Measurements from ENCODE around the gene ZNF444.

Gene ZNF444

DNA sequence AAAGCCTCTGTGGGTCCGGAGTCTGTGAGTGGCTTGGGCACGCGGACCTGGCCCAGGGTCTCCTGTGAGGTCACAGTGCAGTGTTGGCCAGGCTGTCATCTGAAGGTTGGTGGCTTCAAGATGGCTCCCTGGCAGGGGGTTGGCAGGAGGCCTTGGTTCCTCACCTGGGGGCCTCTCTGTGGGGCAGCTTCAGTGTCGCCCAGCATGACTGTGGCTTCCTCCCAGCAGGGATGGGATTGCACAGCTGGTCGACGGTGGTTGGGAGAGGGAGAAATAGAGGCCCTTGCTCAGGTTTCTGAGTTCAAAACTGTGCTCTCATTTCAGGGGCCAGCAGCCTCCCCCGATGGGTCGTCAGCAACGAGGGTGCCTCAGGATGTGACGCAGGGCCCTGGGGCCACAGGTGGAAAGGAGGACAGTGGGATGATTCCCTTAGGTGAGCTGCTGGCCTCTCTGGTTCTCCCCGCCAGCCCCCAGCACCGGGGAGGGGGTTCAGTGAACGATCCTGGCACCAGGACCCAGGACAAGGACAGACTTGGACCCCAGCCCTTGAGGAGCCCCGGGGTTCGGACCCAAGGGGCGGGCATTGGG lies 17.2 kb downstream of the ZNF444 start:
- H3K4me1 Mint-ChIP-seq = peaks cover 8% of the 10 kb centered on the region
- H3K9me3 Mint-ChIP-seq = no peaks in the 10 kb centered on the region
- peaks cover 38% of the 10 kb centered on the region for H3K36me3 Mint-ChIP-seq (ENCODE audit: low read depth)
- no peak overlapping the region for H3K27ac Mint-ChIP-seq
- no peak overlapping the region for H3K4me3 Mint-ChIP-seq
- no peaks in the 10 kb centered on the region for H3K27me3 Mint-ChIP-seq (ENCODE audit: low read depth)
- TF ChIP-seq, protein P1, sequence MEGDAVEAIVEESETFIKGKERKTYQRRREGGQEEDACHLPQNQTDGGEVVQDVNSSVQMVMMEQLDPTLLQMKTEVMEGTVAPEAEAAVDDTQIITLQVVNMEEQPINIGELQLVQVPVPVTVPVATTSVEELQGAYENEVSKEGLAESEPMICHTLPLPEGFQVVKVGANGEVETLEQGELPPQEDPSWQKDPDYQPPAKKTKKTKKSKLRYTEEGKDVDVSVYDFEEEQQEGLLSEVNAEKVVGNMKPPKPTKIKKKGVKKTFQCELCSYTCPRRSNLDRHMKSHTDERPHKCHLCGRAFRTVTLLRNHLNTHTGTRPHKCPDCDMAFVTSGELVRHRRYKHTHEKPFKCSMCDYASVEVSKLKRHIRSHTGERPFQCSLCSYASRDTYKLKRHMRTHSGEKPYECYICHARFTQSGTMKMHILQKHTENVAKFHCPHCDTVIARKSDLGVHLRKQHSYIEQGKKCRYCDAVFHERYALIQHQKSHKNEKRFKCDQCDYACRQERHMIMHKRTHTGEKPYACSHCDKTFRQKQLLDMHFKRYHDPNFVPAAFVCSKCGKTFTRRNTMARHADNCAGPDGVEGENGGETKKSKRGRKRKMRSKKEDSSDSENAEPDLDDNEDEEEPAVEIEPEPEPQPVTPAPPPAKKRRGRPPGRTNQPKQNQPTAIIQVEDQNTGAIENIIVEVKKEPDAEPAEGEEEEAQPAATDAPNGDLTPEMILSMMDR (IDR thresholded peaks at IDR 0.05; ENCODE audit: unreplicated experiment in 3 of 3) = no peak

DNA sequence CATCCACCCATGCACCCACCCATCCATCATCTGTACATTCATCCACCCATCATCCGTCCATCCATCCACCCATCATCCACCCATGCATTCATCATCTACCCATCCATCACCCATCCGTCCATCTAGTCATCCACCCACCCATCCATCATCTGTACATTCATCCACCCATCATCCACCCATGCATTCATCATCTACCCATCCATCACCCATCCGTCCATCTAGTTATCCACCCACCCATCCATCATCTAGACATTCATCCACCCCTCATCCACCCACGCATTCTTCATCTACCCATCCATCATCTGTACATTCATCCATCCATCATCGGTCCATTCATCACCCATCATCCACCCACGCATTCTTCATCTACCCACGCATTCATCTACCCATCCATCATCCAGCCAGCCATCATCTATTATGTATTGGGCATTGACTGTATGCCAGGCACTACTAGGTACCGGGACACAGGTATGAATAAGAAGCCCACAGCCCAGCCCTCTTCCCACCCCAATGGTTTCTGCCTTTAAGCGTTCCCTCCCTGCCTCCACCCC lies 18.0 kb downstream of the ZNF444 start:
- TF ChIP-seq, protein P1 (IDR thresholded peaks at IDR 0.05; ENCODE audit: unreplicated experiment in 3 of 3) = no peak
- no peak overlapping the region for H3K27ac Mint-ChIP-seq
- H3K9me3 Mint-ChIP-seq = no peaks in the 10 kb centered on the region
- H3K4me3 Mint-ChIP-seq = no peak overlapping the region
- peaks cover 30% of the 10 kb centered on the region for H3K36me3 Mint-ChIP-seq (ENCODE audit: low read depth)
- no peaks in the 10 kb centered on the region for H3K27me3 Mint-ChIP-seq (ENCODE audit: low read depth)
- H3K4me1 Mint-ChIP-seq = no peaks in the 10 kb centered on the region

DNA sequence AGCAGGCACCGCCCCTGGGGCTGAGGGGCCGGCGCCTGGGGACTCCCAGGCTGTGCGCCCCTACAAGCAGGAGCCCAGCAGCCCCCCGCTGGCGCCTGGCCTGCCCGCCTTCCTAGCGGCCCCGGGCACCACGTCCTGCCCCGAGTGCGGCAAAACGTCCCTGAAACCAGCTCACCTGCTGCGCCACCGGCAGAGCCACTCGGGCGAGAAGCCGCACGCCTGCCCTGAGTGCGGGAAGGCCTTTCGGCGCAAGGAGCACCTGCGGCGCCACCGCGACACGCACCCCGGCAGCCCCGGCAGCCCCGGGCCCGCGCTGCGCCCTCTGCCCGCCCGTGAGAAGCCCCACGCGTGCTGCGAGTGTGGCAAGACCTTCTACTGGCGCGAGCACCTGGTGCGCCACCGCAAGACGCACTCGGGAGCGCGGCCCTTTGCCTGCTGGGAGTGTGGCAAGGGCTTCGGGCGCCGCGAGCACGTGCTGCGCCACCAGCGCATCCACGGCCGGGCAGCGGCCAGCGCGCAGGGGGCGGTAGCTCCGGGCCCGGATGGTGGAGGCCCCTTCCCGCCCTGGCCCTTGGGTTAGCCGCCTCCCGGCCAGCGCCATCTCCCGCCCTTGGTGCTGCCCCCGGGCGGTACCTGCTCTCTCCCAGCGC lies 18.7 kb downstream of the ZNF444 start:
- Mint-ChIP-seq H3K27ac (no peak overlapping the region), H3K9me3 (no peaks in the 10 kb centered on the region), H3K4me3 (no peak overlapping the region), H3K36me3 (ENCODE audit: low read depth) (peaks cover 29% of the 10 kb centered on the region), H3K27me3 (ENCODE audit: low read depth) (no peaks in the 10 kb centered on the region), H3K4me1 (no peaks in the 10 kb centered on the region)
- TF ChIP-seq, protein P1 (IDR thresholded peaks at IDR 0.05; ENCODE audit: unreplicated experiment in 3 of 3) = no peak

DNA sequence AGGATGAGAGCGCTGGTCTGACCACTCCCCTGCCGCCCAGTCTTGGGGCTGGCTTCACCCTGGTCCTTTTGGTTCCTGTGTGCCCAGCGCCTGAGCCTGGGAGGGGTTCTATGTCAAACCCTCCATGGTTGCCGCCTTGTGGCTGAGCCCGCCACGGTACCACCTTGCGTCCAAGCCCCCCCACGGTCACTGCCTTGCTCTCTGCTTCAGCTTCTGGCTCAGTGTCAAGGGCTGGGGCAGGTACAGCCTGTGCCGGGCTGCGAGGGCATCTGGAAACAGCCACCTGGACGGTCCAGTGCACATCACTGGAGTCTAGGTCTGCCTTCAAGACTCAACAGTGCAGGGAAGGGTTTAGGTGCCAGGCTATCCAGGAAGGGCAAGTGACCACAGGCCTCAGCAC lies 20.4 kb downstream of the ZNF444 start:
- no peak overlapping the region for H3K4me3 Mint-ChIP-seq
- peaks cover 19% of the 10 kb centered on the region for H3K36me3 Mint-ChIP-seq (ENCODE audit: low read depth)
- TF ChIP-seq, protein P1 (IDR thresholded peaks at IDR 0.05; ENCODE audit: unreplicated experiment in 3 of 3) = no peak
- H3K4me1 Mint-ChIP-seq = no peaks in the 10 kb centered on the region
- H3K27ac Mint-ChIP-seq = no peak overlapping the region
- no peaks in the 10 kb centered on the region for H3K9me3 Mint-ChIP-seq
- no peaks in the 10 kb centered on the region for H3K27me3 Mint-ChIP-seq (ENCODE audit: low read depth)

DNA sequence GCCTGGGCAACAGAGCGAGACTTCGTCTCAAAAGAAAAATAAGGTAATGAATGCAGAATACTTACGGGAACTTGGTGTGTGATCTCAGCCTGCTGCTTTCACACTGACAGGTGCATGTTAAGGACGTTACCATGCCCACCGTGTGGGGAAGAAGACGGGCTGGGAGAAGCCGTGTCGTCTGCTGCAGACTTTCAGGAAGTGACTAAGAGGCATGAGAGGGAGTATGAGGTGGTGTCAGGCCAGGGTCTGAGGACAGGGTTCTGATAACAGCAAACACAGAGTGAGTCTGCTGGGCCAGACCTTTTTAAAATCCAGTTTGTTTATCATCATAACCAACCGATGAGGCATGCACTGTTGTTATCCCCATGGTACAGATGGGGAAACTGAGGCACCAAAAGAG lies 21.2 kb downstream of the ZNF444 start:
- no peaks in the 10 kb centered on the region for H3K4me1 Mint-ChIP-seq
- TF ChIP-seq, protein P1 (IDR thresholded peaks at IDR 0.05; ENCODE audit: unreplicated experiment in 3 of 3) = no peak
- no peak overlapping the region for H3K27ac Mint-ChIP-seq
- no peaks in the 10 kb centered on the region for H3K9me3 Mint-ChIP-seq
- peaks cover 17% of the 10 kb centered on the region for H3K36me3 Mint-ChIP-seq (ENCODE audit: low read depth)
- no peaks in the 10 kb centered on the region for H3K27me3 Mint-ChIP-seq (ENCODE audit: low read depth)
- H3K4me3 Mint-ChIP-seq = no peak overlapping the region

DNA sequence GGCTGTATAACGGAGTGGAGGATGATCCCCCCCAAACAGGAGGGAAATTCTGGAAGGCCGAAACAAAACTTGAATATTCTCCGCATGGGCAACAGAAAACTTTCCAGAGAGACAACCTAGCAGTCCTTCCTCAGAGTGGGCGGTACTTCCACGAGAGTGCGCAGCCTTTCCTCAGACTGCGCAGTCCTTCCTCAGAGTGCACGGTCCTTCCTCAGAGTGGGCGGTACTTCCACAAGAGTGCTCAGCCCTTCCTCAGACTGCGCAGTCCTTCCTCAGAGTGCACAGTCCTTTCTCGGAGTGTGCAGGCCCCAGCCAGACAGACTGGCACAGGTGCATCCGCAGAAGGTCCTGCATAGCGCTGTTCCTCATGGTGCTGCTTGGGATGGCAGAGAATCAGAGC lies 22.0 kb downstream of the ZNF444 start:
- H3K4me3 Mint-ChIP-seq = no peak overlapping the region
- no peaks in the 10 kb centered on the region for H3K27me3 Mint-ChIP-seq (ENCODE audit: low read depth)
- peaks cover 9% of the 10 kb centered on the region for H3K36me3 Mint-ChIP-seq (ENCODE audit: low read depth)
- no peak overlapping the region for H3K27ac Mint-ChIP-seq
- no peaks in the 10 kb centered on the region for H3K4me1 Mint-ChIP-seq
- no peaks in the 10 kb centered on the region for H3K9me3 Mint-ChIP-seq
- TF ChIP-seq, protein P1 (IDR thresholded peaks at IDR 0.05; ENCODE audit: unreplicated experiment in 3 of 3) = no peak

All from nephron (organoid).